GM15510 (cell line): ENCODE results near the gene ACAN.

Experiments used
- POLR2A ChIP-seq: IDR thresholded peaks from 3 replicates; pipeline ENCODE4 v1.6.1; 2011; ENCODE audit warnings: borderline replicate concordance; ENCODE audit not compliant: insufficient read length; ENCODE audit errors: extremely low read depth

ACAN gene

DNA sequence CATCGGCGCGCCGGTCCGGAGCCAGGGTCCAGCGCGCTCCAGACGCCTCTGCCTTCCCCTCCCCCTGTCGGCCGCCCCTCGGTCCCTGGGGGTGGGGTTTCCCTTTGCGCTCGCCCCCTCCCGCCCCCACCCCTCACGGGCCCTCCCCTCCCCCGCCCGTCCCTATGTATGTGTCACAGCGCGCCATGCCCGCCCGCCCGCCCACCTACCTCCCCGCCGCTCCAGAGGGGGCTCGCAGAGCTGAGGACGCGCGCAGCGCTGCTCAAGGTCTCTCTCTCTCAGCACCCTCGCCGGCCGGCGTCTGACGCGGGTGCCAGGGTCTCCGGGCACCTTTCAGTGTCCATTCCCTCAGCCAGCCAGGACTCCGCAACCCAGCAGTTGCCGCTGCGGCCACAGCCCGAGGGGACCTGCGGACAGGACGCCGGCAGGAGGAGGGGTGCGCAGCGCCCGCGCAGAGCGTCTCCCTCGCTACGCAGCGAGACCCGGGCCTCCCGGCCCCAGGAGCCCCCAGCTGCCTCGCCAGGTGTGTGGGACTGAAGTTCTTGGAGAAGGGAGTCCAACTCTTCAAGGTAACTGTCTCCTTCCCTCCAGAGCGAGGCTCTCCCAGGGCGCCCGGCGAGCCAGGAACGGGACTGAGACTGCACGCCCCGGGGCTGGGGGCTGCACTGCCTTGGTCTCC lies at the start of gene ACAN:
ACAN (plus strand) TSS at position 196 of the 679 bp plus-strand sequence. CDS start 32,771 bp downstream, outside the sequence.
- no peak for TF ChIP-seq POLR2A

DNA sequence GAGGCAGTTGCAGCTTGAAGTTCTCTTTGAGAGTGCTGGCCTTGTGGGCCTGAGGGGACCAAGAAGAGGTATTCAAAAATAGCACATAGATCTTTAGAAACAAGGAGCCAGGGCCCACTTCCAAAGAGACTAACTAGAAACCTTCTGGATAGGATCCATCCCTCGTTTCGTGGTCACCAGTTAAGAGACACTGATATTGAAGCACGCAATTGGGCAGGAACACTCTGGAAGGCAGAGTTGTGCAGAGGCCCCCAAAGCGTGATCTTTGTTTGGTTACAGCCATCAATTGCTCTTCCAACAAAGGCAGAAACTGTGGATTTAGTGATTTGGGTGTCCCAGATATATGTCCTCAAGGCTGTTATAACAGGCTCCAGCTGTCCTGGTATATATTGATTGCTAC lies 46.7 kb upstream of the ACAN start:
- no peak for TF ChIP-seq POLR2A

DNA sequence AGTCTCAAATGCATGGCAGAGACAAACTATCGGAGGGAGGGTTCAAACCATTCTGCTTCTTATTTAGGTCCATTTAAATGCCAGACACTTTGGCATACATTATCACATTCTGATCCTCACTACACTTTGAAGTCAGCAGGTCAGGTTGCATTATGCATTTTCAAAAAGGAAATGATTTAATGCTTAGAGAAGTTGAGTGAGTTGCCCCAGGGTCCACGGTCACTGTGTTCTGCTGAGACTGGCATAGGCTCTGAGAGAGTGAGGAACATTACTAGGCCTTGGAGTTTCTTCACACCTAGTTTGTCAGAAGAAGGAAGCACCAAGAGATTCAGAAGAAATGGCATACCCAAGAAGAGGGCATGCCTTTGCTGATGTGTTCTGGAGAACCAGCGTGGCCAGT lies 46.3 kb upstream of the ACAN start:
- TF ChIP-seq POLR2A, result no peak

DNA sequence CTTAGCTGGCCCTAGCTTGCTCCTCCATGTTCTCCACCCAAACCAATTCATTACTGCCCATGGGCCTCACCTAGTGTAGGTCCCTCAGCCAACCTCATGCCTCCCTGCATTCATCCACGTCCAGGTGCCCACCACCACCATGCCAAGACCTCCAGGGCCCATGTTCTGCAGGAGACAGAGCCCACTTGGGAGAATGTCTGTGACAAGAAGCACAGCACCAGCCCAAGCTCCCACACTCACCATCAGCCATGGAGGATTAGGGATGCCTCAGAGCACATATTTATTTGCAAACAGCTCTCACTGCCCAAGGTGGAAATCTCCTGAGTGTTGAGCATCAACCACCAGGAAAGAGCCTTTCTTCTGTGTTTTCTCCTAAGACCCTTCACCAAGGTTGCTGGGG lies 43.4 kb upstream of the ACAN start:
- TF ChIP-seq POLR2A, result no peak

DNA sequence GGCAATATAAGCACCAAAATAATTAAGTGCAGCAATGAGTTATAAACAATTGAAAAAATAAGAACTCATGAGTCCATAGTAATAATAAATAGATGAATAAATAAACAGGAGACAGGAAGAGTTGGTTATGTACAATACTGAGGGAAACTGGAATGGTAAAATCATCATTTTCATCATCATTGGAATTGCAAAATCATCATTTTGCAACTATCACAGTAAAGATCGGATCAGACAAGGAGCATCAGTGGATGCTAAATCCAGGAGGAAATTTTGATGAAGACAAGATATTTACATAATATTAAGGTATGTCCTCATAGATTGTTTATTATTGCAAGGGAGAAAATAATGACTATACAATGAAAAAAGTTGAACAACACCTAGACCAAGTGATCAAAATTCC lies 38.8 kb upstream of the ACAN start:
- TF ChIP-seq POLR2A, result no peak

DNA sequence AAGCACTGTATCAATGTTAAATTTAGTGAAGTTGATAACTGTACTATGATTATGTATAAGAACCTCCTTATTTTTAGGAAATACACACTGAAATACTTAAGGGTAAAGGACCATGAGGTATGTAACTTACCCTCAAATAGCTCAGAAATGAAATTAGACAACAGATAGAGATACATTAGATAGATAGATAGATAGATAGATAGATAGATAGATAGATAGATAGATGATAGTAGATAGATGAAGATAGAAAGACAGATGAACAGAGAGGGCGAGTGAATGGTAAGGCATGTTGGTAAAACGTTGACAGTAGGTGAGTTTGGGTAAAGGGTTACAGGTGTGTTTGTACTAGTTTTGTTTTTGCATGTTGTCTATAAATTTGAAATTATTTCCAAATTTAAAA lies 38.0 kb upstream of the ACAN start:
- TF ChIP-seq POLR2A, result no peak

DNA sequence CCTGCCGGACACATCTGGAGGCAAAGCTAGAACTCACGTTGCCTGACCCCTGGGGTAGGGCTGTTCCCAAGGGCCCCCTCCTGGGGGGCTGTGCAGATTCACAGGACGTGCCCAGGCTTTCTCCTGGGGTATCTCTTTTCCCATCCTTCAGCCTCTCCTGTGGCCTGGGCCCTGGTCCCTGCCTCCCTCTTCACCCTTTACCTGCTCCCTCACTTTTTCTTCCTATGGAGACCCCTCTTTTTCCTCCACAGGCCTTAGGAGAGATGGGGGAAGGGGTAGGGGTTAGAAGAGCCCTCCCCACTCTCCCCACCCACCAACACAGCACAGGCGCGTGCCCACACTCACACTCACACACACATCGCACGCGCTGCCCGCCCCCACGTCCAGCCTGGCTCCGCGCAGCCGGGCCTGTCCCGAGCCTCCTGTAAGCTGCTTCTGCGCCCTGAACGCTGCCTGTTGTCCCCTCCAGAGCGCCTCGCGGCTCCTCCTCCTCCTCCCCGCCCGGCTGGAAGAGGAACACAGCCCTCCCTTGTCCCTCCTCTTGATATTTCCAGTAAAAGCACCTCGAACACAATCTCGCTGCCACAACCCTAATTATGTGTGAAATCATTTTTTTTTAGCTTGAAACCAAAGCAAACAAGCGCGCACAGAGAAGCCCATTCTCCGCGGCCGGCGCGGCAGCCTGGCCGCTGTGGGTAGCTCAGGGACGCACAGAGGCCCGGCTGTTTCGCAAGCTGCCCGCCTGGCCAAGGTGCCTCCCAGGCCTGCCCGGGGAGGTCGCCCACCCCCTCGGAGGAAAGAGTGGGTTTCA lies 33.9 kb upstream of the ACAN start:
- TF ChIP-seq POLR2A, result no peak

DNA sequence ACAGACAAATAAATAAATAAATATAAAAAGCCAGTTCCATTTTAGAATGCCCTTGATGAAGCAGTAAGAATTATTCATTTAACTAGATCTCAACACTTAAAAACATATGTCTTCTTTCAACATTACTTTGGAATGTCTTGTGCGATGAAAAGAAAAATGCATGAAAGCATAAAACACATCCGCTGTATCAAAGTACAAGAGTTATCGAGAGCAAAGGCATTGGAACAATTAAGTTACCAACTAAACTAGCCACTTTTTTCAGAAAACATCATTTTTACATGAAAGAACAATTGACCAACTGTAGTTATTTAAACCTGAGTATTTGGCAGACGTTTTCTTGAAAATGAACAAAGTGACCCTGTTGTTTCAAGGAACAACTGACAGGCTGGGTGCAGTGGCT lies 27.5 kb upstream of the ACAN start:
- TF ChIP-seq POLR2A, result no peak

DNA sequence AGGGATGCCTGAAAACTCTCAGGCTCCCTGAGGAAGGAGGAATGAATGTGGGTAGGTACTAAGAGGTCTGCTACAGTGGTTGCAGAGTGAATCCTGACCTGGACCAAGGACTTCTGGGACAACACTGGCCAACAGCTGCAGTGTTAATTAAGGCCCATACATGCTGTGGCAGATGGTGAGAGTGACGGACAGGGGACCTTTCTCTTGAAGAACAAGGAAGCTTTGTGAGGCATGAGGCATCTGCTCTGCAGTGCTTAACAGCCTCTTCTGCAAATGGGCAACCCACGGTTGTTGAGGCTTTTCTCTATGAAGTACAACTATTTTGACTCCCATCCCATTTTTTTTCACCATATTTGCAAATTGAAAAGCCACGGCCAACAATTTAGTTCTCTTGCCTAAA lies 26.6 kb upstream of the ACAN start:
- TF ChIP-seq POLR2A, result no peak

DNA sequence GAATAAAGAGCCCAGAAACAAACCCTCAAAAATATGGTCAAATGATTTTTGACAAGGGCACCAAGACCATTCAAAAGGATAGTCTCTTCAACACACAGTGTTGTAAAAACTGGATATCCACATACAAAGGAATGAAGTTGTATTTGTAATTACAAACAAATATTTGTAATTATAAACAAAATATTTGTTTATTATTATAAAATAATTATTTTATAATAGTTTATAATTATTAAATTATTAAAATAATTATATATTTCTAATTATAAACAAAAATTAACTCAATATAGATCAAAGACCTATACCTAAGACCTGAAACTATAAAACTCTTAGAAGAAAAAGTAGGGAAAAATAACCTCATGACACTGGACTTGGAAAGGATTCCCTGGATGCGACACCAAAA lies 23.3 kb upstream of the ACAN start:
- TF ChIP-seq POLR2A, result no peak

DNA sequence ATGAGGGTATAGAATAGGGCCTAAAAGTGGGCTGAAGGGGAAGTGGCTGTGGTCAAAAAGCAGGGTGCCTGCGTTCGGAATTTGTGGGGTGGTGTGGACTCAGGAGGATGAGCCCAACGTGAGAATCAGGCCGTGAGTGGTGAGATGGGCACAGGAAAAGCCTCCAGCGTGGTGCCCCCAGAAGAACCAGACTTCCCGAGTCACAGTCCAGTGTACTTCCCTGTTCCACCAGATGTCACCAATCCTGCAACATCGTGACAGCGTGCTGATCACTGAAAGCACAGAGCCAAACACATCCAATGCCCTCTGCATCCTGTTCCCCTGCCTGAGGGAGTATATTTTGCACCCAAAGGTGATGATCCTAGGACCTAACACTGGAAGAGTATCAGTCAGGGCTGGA lies 20.8 kb upstream of the ACAN start:
- TF ChIP-seq POLR2A, result no peak

DNA sequence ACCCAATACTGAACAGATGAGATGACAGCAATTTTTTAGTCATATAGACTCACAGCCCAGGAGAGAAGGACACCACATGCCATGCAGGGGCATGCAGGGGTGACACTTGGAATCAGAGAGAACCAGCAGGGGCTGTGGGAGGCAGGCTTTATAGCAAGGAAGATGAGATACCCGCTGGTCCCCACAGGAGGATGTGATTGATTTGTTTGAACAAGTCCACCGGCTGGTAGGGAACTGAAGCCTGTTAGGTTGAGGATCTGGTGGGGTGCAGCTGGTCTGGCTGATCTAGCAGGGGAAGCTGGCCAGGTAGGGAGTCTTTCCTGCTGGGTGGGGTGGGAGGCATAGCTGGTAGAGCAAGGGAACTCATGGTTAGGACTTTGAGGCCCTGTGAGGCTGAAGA lies 18.0 kb upstream of the ACAN start:
- TF ChIP-seq POLR2A, result no peak

DNA sequence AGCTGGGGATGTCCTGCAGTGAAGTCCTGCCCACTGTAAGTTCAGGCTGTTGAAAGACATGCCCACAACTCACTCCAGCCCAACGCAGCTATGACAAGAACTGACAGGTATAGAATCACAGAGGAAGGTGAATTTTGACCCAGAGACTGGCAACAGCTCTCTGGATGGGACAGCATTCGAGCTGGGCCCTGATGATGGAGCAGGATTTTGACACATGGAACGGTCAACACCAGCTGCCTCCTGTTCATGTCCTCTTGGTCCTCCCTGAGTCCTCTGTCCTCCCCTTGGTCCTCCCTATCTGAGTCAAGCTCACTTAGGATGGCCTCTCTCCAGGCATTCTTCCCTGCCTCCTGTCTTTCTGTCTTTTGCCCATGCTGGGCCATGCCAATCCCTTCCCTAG lies 15.2 kb upstream of the ACAN start:
- no peak for TF ChIP-seq POLR2A

DNA sequence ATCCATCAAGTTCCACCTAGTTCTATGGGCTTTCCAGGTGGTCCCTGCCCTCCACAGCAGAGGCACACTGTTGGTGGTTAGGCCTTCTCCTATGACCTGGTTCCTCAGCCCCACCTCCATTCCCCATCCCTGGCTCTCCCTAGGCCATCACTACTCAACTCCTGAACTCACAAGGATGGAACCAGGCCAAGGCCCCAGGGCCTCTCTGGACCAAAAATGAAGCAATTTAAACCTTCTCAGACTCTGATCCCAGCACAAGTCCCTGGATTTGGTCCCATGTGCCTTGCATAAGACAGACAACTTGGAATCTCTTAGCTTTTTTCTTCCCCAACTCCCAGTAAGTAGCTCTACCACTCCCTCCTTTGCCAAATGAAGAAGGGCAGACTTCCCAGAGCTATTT lies 14.4 kb upstream of the ACAN start:
- TF ChIP-seq POLR2A, result no peak

DNA sequence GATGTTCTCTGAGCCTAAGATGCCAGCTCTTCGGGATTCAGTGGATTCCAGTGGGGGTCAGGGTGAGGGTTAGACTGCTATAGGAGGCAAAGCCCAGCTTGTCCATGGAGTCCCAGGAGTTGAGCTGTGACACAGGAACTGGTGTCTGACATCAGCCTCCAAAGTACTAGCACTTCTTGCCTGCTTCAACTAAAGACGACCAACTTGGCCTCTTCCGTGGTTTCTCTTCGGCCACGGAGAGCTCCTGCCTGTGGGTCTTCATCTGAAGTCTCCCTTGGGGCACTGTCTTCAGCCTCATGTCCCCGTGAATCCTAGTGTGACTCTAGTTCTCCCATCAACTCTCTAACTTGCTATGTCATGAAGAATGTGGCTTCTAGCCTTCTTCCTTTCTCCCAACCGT lies 12.8 kb upstream of the ACAN start:
- TF ChIP-seq POLR2A, result no peak

DNA sequence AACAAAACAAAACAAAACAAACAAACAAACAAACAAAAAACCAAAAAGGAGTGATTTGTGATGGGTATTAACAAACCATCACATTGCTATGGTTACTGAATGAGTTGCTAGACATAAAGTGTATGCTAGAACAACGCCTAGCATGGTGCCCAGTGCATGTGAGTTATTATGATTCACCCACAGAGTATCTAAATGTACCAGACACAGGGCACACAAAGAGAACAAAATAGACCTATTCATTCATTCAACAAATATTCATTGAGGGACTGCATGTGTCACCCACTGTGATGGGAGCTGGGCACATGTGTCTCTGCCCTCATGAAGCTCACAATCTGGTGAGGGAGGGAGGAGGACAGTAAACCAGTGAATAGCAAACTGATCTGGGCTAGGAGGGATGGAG lies 11.6 kb upstream of the ACAN start:
- TF ChIP-seq POLR2A, result no peak
